H9 (cell line): ENCODE measurements around the gene TBL1X. TPM values are rescaled to one million over a fixed set of nuclear protein-coding genes. Genes with fewer than 3 reads are reported as not detected.

Experiments
- DNase-seq: peaks from one replicate; pipeline ENCODE4 v3.0.0-alpha.2; 2017
- H2AFZ ChIP-seq: one replicate; pipeline ENCODE4 v1.6.1; 2013; ENCODE audit warnings: mild to moderate bottlenecking, low read length, control low read depth, moderate library complexity
- H2AK5ac ChIP-seq: 2 replicates; pipeline ENCODE4 v1.6.1; 2013; ENCODE audit warnings: low read length, control low read depth, mixed read lengths; ENCODE audit not compliant: insufficient read length
- H2BK120ac ChIP-seq: one replicate; pipeline ENCODE4 v1.6.1; 2013; ENCODE audit warnings: low read depth, mild to moderate bottlenecking, low read length, control low read depth, inconsistent platforms; ENCODE audit not compliant: poor library complexity, severe bottlenecking
- H2BK12ac ChIP-seq: 2 replicates; pipeline ENCODE4 v1.6.1; 2013; ENCODE audit warnings: low read length, control low read depth, mixed read lengths, low read depth; ENCODE audit not compliant: insufficient read length
- H2BK15ac ChIP-seq: 2 replicates; pipeline ENCODE4 v1.6.1; 2013; ENCODE audit warnings: low read depth, low read length, control low read depth
- H2BK20ac ChIP-seq: one replicate; pipeline ENCODE4 v1.6.1; 2013; ENCODE audit warnings: low read depth, mild to moderate bottlenecking, low read length, control low read depth, inconsistent platforms; ENCODE audit not compliant: poor library complexity, severe bottlenecking
- H2BK5ac ChIP-seq: 2 replicates; pipeline ENCODE4 v1.6.1; 2013; ENCODE audit warnings: low read length, control low read depth, mixed read lengths; ENCODE audit not compliant: insufficient read length
- H3K14ac ChIP-seq: 2 replicates; pipeline ENCODE4 v1.6.1; 2013; ENCODE audit warnings: low read length, control low read depth; ENCODE audit not compliant: insufficient read depth
- H3K18ac ChIP-seq: 2 replicates; pipeline ENCODE4 v1.6.1; 2013; ENCODE audit warnings: low read depth, mild to moderate bottlenecking, mixed read lengths, low read length, control low read depth; ENCODE audit not compliant: insufficient read length
- H3K23ac ChIP-seq: 2 replicates; pipeline ENCODE4 v1.6.1; 2013; ENCODE audit warnings: low read length, control low read depth, mixed read lengths, low read depth; ENCODE audit not compliant: insufficient read length
- H3K23me2 ChIP-seq: 2 replicates; pipeline ENCODE4 v1.6.1; 2013; ENCODE audit warnings: low read depth, mild to moderate bottlenecking, mixed read lengths, low read length, control low read depth; ENCODE audit not compliant: insufficient read length, poor library complexity, severe bottlenecking
- H3K27ac ChIP-seq: 2 replicates; pipeline ENCODE4 v1.5.1; 2013; ENCODE audit warnings: low read length, control low read depth, mixed read lengths, low read depth; ENCODE audit not compliant: insufficient read length
- H3K27me3 ChIP-seq: 2 replicates; pipeline ENCODE4 v1.6.1; 2013; ENCODE audit warnings: low read length, control low read depth, inconsistent platforms; ENCODE audit not compliant: insufficient read depth
- H3K4ac ChIP-seq: 2 replicates; pipeline ENCODE4 v1.6.1; 2013; ENCODE audit warnings: low read depth, mild to moderate bottlenecking, control low read depth, inconsistent platforms, low read length, moderate library complexity
- H3K4me1 ChIP-seq: 2 replicates; pipeline ENCODE4 v1.6.1; 2013; ENCODE audit warnings: low read length, control low read depth, inconsistent platforms; ENCODE audit not compliant: insufficient read depth
- H3K4me2 ChIP-seq: 2 replicates; pipeline ENCODE4 v1.6.1; 2013; ENCODE audit warnings: low read length, control low read depth, mixed read lengths; ENCODE audit not compliant: insufficient read length, insufficient read depth
- H3K56ac ChIP-seq: 2 replicates; pipeline ENCODE4 v1.6.1; 2013; ENCODE audit warnings: low read depth, mild to moderate bottlenecking, mixed read lengths, low read length, control low read depth; ENCODE audit not compliant: insufficient read length
- H3K79me1 ChIP-seq: 2 replicates; pipeline ENCODE4 v1.6.1; 2013; ENCODE audit warnings: low read depth, mild to moderate bottlenecking, moderate library complexity, low read length, control low read depth, inconsistent platforms; ENCODE audit not compliant: insufficient read depth, poor library complexity, severe bottlenecking
- H3K79me2 ChIP-seq: 2 replicates; pipeline ENCODE4 v1.6.1; 2013; ENCODE audit warnings: low read length, control low read depth, inconsistent platforms; ENCODE audit not compliant: insufficient read depth
- H3K9ac ChIP-seq: 2 replicates; pipeline ENCODE4 v1.6.1; 2013; ENCODE audit warnings: low read length, control low read depth, mixed read lengths; ENCODE audit not compliant: insufficient read length; ENCODE audit errors: extremely low read depth
- H3K9me3 ChIP-seq: one replicate; pipeline ENCODE4 v1.6.1; 2013; ENCODE audit warnings: low read depth, low read length, inconsistent platforms; ENCODE audit not compliant: control insufficient read depth
- H3T11ph ChIP-seq: one replicate; pipeline ENCODE4 v1.6.1; 2013; ENCODE audit warnings: mild to moderate bottlenecking, low read length, control low read depth, inconsistent platforms
- H4K20me1 ChIP-seq: one replicate; pipeline ENCODE4 v1.6.1; 2013; ENCODE audit not compliant: control insufficient read depth, insufficient read length, insufficient read depth
- H4K5ac ChIP-seq: 2 replicates; pipeline ENCODE4 v1.6.1; 2013; ENCODE audit warnings: low read depth, mild to moderate bottlenecking, mixed read lengths, low read length, control low read depth; ENCODE audit not compliant: insufficient read length
- H4K8ac ChIP-seq: replicated peaks from 2 replicates; pipeline ENCODE4 v1.6.1; 2013; ENCODE audit warnings: low read length, control low read depth, mixed read lengths, low read depth; ENCODE audit not compliant: insufficient read length
- H4K91ac ChIP-seq: 2 replicates; pipeline ENCODE4 v1.6.1; 2013; ENCODE audit warnings: low read depth, mild to moderate bottlenecking, moderate library complexity, mixed read lengths, low read length, control low read depth; ENCODE audit not compliant: insufficient read length
- H3K27ac Mint-ChIP-seq, 3 experiments: 2 replicates in 2 of 3; 3 replicates in 1 of 3; pipeline ENCODE4 v1.8.0; 2020 to 2021; ENCODE audit warnings: mixed read lengths in 3 of 3, mild to moderate bottlenecking in 1 of 3, moderate library complexity in 1 of 3
- H3K27me3 Mint-ChIP-seq: 2 replicates; pipeline ENCODE4 v1.8.0; 2021; ENCODE audit warnings: low read depth, mild to moderate bottlenecking, moderate library complexity, mixed read lengths
- H3K36me3 Mint-ChIP-seq, 3 experiments: 2 replicates in 2 of 3; 3 replicates in 1 of 3; pipeline ENCODE4 v1.8.0; 2020 to 2021; ENCODE audit warnings: low read depth in 3 of 3, mixed read lengths in 3 of 3; ENCODE audit not compliant: insufficient read depth in 1 of 3
- H3K4me1 Mint-ChIP-seq, 2 experiments: 2 replicates each; pipeline ENCODE4 v1.8.0; 2020; ENCODE audit warnings: mixed read lengths in 2 of 2
- H3K4me3 Mint-ChIP-seq, 2 experiments: 2 replicates in 1 of 2; 3 replicates in 1 of 2; pipeline ENCODE4 v1.8.0; 2020 to 2021; ENCODE audit warnings: mild to moderate bottlenecking in 2 of 2, mixed read lengths in 2 of 2, moderate library complexity in 1 of 2
- H3K9me3 Mint-ChIP-seq, 2 experiments: 2 replicates in 1 of 2; 3 replicates in 1 of 2; pipeline ENCODE4 v1.8.0; 2020; ENCODE audit warnings: mild to moderate bottlenecking in 2 of 2, mixed read lengths in 2 of 2, moderate library complexity in 1 of 2
- CTCF ChIP-seq: fragments of 200-600 bp; sonication (generic); conservative IDR thresholded peaks from 3 replicates; pipeline ENCODE4 v1.8.0; 2021; ENCODE audit warnings: antibody characterized with exemption, mild to moderate bottlenecking
- WGBS: extraction: QIAGEN DNeasy Blood & Tissue Kit; methylation state at CpG from one replicate; pipeline ENCODE4 v1.1.7; 2013; ENCODE audit warnings: missing lambda C conversion rate, low lambda C conversion rate, mixed read lengths; ENCODE audit not compliant: insufficient read length; ENCODE audit errors: extremely low coverage; 5-methylcytosine and 5-hydroxymethylcytosine counted together
- total RNA-seq: library from RNA; stranded (reverse); gene quantifications from 2 replicates; pipeline ENCODE4 v1.2.1, GENCODE V29; 2021

Gene TBL1X
- total RNA-seq, 1 experiment from 2014 or later, result 24.1 TPM

DNA sequence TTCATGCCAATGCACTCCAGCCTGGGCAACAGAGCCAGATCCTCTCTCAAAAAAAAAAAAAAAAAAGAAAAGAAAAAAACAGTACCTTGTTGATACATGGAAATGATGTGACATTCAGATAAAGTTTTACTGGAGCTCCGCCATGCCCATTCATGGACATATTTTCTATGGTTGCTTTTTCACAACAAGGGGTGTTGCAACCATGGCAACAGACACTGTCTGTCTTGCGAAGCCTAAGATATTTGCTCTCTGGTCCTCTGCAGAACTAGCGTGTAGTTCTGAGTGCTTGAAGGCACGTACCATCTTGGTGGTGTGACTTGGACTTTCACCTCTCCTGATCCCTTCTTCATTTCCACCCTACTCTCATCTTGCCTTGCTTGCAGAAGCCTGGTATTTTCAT is 53.2 kb downstream of the TBL1X start:
- peaks cover 2 to 66% of the 10 kb centered on the region in 2 experiments; a peak in 3 of 5 replicates for H3K9me3 Mint-ChIP-seq
- H4K5ac ChIP-seq, result no peak overlapping the region
- no peak overlapping the region for H2BK12ac ChIP-seq
- H4K8ac ChIP-seq, result no peak overlapping the region
- H2AK5ac ChIP-seq, result no peak overlapping the region
- no peak overlapping the region for H3K4me2 ChIP-seq
- H3K4me3 Mint-ChIP-seq, result no peak overlapping the region
- peaks cover 2% of the 10 kb centered on the region; the same call in 1 of the 2 replicates for H3K79me2 ChIP-seq
- no peak overlapping the region for H3K23ac ChIP-seq
- no peak for TF ChIP-seq CTCF
- H3K27ac ChIP-seq, result no peak overlapping the region
- no peak overlapping the region for H2BK120ac ChIP-seq
- no peak overlapping the region for H3K14ac ChIP-seq
- no peak overlapping the region for H3K18ac ChIP-seq
- H3K4ac ChIP-seq, result no peak overlapping the region
- no peak for DNase-seq
- H3K9me3 ChIP-seq, result no peaks in the 10 kb centered on the region
- no peak overlapping the region for H3K27ac Mint-ChIP-seq
- H4K20me1 ChIP-seq, result no peaks in the 10 kb centered on the region
- no peak overlapping the region for H3T11ph ChIP-seq
- H3K4me1 Mint-ChIP-seq, result peaks cover 19 to 32% of the 10 kb centered on the region in 2 experiments
- no peak overlapping the region for H2BK20ac ChIP-seq
- no peak overlapping the region for H3K56ac ChIP-seq
- no peaks in the 10 kb centered on the region for H3K27me3 ChIP-seq
- H4K91ac ChIP-seq, result no peak overlapping the region
- no peaks in the 10 kb centered on the region for H3K79me1 ChIP-seq
- H3K27me3 Mint-ChIP-seq, result no peaks in the 10 kb centered on the region; the same call in 1 of the 2 replicates
- no peaks in the 10 kb centered on the region; the same call in 1 of the 2 replicates for H3K4me1 ChIP-seq
- no peak overlapping the region for H3K9ac ChIP-seq
- H2BK5ac ChIP-seq, result no peak overlapping the region
- no peak overlapping the region for H2BK15ac ChIP-seq
- H3K23me2 ChIP-seq, result no peaks in the 10 kb centered on the region
- H3K36me3 Mint-ChIP-seq, result peaks cover 6 to 17% (median 7%) of the 10 kb centered on the region in 3 experiments
- H2AFZ ChIP-seq, result no peak overlapping the region
- WGBS, result no CpG with 5 or more reads among the region's 4 CpGs
